NT2/D1 (cell line): Measurements from ENCODE around the gene CFAP107.

Source experiments
- YY1 ChIP-seq: IDR thresholded peaks from 2 replicates; pipeline ENCODE4 v1.6.1; 2011; ENCODE audit not compliant: insufficient read length, insufficient read depth
- ZNF274 ChIP-seq: IDR thresholded peaks from 2 replicates; pipeline ENCODE4 v1.6.1; 2011; ENCODE audit warnings: mild to moderate bottlenecking, low read depth, low read length

DNA sequence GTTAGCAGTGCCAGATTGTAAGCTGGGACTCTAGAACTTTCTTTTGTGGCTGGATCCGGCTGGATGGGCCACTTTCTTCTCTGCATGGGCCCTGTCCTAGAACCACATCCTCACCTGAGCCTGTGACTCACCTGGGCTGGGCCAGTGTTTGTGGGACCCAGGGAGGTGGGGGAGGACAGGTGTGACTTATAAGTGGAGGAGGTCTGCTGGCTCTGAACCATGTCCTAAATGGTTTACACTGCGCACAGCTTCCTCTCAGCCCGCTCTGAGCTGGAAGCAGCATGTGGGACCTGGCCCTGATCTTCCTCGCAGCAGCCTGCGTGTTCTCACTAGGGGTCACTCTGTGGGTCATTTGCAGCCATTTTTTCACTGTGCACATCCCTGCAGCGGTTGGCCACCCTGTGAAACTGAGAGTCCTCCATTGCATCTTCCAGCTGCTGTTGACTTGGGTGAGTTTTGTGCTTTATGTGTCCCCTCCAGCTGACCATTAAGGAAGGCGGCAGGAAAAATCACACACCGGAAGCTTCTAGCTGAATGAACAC lies 30.0 kb upstream of the CFAP107 start, which contains the start of gene AADACL3:
- TF ChIP-seq YY1: no peak
- TF ChIP-seq ZNF274: no peak
